ENCODE results near the gene PTER. TPM values are rescaled to one million over a fixed set of nuclear protein-coding genes. Genes with fewer than 3 reads are reported as not detected.

The PTER gene
- total and polyA plus RNA-seq, 9 of the 15 experiments (the other 6 are each of a cell fraction or from before 2014, with no cell fraction given): 15.5 to 42.1 (median 28.6) TPM

DNA sequence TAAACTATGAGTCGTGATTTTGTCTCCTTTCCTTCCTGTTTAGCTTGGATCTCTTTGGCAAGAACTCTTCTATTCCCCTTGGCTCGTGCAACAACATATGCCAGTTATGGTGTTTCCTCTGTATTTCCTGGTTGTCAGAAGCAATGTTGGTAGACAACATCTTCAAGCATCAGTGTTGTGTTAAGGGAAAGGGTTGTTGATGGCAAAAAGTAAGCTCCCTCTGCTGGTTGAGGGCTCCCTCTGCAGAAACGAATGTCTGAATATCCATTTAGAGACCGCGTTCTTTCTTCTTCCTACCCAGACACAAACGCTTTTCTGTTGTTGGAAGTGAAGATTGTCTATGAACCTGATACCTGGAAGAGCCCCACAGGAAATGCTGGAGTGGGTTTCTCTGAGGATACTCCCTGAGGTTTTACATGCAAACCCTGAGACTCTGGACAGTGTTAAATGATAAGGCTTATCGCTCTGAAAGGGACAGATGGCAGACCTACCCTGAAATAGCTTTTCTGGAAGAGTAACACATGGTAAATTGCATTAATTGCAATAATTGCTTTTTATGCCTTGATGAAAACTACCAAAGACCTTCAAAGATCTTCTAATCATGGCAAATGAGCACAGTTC, 108.4 kb downstream of the PTER start (continued):
- TF ChIP-seq, protein P1, sequence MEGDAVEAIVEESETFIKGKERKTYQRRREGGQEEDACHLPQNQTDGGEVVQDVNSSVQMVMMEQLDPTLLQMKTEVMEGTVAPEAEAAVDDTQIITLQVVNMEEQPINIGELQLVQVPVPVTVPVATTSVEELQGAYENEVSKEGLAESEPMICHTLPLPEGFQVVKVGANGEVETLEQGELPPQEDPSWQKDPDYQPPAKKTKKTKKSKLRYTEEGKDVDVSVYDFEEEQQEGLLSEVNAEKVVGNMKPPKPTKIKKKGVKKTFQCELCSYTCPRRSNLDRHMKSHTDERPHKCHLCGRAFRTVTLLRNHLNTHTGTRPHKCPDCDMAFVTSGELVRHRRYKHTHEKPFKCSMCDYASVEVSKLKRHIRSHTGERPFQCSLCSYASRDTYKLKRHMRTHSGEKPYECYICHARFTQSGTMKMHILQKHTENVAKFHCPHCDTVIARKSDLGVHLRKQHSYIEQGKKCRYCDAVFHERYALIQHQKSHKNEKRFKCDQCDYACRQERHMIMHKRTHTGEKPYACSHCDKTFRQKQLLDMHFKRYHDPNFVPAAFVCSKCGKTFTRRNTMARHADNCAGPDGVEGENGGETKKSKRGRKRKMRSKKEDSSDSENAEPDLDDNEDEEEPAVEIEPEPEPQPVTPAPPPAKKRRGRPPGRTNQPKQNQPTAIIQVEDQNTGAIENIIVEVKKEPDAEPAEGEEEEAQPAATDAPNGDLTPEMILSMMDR (IDR thresholded peaks at IDR 0.05 in 2 of 3, conservative IDR thresholded peaks at IDR 0.05 in 1 of 3; ENCODE audit: insufficient read depth in 2 of 3, low read depth in 1 of 3, low read length in 3 of 3): peak; percentile 46 to 70 (median 69); a peak in 5 of 6 replicates
- 0 out of 4 replicates have a peak, but pooled peaks of 1 of the 2 experiments have one; percentile 14 for TF ChIP-seq FOXK2 (conservative IDR thresholded peaks at IDR 0.05 in 1 of 2, IDR thresholded peaks at IDR 0.05 in 1 of 2; ENCODE audit: low read depth in 2 of 2)
- no peak for TF ChIP-seq SAFB2 (IDR thresholded peaks at IDR 0.05; ENCODE audit: borderline replicate concordance, low read depth, low read length, severe bottlenecking)

- in situ Hi-C loops (cut with MboI): no loop called here
- CTCF ChIA-PET (ENCODE audit: low intra/inter-chr PET ratio): no interaction called here
- no peak for TF ChIP-seq ZNF511 (CRISPR knock-in tag; IDR thresholded peaks at IDR 0.05)
- TF ChIP-seq, protein P2, sequence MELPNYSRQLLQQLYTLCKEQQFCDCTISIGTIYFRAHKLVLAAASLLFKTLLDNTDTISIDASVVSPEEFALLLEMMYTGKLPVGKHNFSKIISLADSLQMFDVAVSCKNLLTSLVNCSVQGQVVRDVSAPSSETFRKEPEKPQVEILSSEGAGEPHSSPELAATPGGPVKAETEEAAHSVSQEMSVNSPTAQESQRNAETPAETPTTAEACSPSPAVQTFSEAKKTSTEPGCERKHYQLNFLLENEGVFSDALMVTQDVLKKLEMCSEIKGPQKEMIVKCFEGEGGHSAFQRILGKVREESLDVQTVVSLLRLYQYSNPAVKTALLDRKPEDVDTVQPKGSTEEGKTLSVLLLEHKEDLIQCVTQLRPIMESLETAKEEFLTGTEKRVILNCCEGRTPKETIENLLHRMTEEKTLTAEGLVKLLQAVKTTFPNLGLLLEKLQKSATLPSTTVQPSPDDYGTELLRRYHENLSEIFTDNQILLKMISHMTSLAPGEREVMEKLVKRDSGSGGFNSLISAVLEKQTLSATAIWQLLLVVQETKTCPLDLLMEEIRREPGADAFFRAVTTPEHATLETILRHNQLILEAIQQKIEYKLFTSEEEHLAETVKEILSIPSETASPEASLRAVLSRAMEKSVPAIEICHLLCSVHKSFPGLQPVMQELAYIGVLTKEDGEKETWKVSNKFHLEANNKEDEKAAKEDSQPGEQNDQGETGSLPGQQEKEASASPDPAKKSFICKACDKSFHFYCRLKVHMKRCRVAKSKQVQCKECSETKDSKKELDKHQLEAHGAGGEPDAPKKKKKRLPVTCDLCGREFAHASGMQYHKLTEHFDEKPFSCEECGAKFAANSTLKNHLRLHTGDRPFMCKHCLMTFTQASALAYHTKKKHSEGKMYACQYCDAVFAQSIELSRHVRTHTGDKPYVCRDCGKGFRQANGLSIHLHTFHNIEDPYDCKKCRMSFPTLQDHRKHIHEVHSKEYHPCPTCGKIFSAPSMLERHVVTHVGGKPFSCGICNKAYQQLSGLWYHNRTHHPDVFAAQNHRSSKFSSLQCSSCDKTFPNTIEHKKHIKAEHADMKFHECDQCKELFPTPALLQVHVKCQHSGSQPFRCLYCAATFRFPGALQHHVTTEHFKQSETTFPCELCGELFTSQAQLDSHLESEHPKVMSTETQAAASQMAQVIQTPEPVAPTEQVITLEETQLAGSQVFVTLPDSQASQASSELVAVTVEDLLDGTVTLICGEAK (IDR thresholded peaks at IDR 0.05): peak; percentile 55; the same call in 1 of the 2 replicates
- TF ChIP-seq, protein P2 (CRISPR knock-in tag; IDR thresholded peaks at IDR 0.05): no peak
Measured at GRCh38 chr10:16547973-16548372, 111.2 kb downstream of the PTER start.

More at GRCh38 chr10:16547973-16548372, 111.2 kb downstream of the PTER start:
- Histone ChIP-seq H3K79me2 (ENCODE audit: control insufficient read depth, insufficient read depth, low read length) (no peaks in the 10 kb centered on the region), H3K27ac (ENCODE audit: extremely low read depth, low read depth, low read length) (no peak overlapping the region), H3K4me3 (no peak overlapping the region), H3K4me2 (ENCODE audit: insufficient read depth, low read length) (no peak overlapping the region), H3K9ac (ENCODE audit: insufficient read depth in 1 of 2, low read depth in 2 of 2, low read length in 2 of 2) (no peak overlapping the region), H3K9me3 (replicated peaks; ENCODE audit: control insufficient read depth, insufficient read depth, low read depth, low read length) (no peaks in the 10 kb centered on the region), H3K4me1 (replicated peaks in 1 of 2; ENCODE audit: control insufficient read depth in 2 of 2, insufficient read depth in 2 of 2, low read length in 2 of 2) (no peaks in the 10 kb centered on the region; a peak in 1 of 5 replicates), H3K27me3 (ENCODE audit: control insufficient read depth in 2 of 2, insufficient read depth in 2 of 2, low read length in 2 of 2) (peaks cover 6 to 18% of the 10 kb centered on the region in 2 experiments; a peak in 4 of 5 replicates), H4K20me1 (replicated peaks; ENCODE audit: control insufficient read depth, insufficient read depth, low read length) (no peaks in the 10 kb centered on the region), H3K36me3 (ENCODE audit: control insufficient read depth, insufficient read depth, low read length) (no peaks in the 10 kb centered on the region), H2AFZ (ENCODE audit: low read depth, low read length) (no peak overlapping the region), H3K9me1 (ENCODE audit: control insufficient read depth, insufficient read depth, low read length) (no peaks in the 10 kb centered on the region)
- no TSS peak for BruUV-seq (replicated peaks)
- POLR2A ChIA-PET: no interaction called here
- intact Hi-C loops (cut with micrococcal nuclease): loop anchor here (5.0 to 10.0 kb wide), 2 partner anchors 113 to 229 kb away; partner anchors contain the start of gene PTER
- WGBS (ENCODE audit: insufficient coverage, low coverage, missing lambda C conversion rate): 7% methylated on average over 4 of the region's 4 CpGs
- FAIRE-seq: no peak
- DNase-seq (ENCODE audit: extremely low read depth in 1 of 4, low spot score in 3 of 4): no peak
- no peak for ATAC-seq

Data from K562 (cell line).